HG03025 (cell line): ENCODE measurements around the gene MPP2.

Source experiments
- ATAC-seq: cut with Tn5 transposase; IDR thresholded peaks from one replicate; pipeline ENCODE4 v1.9.1; 2021; ENCODE audit warnings: mild to moderate bottlenecking, moderate library complexity; ENCODE audit not compliant: unreplicated experiment, low FRiP score

The MPP2 gene

DNA sequence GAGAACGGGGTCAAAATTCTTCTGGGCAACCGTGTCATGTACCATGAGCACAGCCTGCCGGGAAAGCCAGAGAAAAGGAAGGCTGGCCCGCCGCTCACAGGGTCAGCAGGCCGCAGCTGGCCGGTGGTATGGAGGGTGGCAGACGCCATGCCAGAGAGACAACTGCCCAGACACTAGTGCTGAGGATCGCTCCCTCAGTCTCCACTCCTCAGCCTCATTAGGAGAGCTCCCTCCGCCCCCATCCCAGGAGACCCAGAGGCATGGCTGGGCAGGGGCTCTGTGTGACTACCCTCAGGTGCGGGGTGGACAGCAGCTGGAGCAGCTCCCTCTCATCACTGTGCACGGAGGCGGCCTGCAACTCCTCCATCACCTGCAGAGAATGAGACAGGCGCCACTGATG is 77.6 kb downstream of the MPP2 start:
- ATAC-seq = no peak

DNA sequence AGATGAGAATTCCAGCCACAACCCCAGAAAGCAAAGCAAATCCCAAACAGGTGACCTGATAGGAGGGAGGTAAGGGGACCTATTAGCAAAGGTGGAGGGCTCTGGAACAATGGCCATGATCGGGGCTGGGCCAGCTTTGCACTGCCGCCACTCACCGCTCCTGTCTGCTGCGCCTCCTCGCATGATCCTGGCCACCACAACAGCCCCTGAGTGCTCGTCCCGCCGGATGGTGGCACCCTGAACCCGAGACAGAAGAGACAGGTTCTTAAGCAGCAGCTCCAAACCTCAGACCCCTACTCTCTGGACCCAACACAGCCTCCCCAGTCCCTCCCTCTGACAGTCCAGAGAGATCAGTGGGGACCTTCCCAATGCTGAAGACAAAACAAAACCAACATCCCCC is 79.7 kb downstream of the MPP2 start:
- ATAC-seq = no peak

DNA sequence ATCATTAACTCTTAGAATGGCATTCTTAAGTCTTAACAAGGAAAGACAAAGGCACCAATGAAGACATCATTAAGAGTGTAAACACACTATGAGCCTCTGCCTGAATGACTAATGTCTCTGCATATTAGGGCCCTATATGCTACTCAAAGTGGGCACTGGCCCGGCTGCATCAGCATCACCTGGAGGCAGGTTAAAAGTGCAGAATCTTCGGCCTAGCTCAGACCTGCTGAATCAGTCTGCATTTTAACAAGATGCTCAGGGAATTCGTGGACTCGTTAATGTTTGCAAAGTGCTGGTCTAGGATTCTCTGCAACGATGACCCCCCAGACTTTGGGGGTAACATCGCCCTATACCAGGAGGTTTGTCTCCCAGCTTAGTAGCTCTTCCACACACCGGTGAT is 81.1 kb downstream of the MPP2 start:
- no peak for ATAC-seq

DNA sequence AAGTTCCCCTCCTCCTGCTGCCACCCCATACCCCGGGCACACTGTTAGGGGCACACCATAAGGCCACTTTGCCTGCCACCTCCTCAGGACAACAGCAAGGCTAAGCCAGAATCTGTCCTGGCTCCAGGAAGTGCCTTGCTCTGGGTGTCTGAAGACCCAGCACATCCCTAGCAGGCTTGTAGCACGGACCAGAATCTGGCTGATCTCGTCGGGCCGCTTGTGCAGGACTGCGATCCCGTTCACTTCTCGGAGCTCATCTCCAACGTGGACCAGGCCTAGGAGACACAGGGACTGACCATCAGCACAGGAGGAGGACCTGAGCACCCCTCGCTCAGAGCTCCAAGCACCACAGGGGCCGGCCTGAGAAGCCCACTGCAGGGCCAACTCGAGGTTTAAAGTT is 81.8 kb downstream of the MPP2 start:
- no peak for ATAC-seq
